ENCODE measurements around the gene DSCAML1. TPM values are rescaled to one million over a fixed set of nuclear protein-coding genes. Genes with fewer than 3 reads are reported as not detected.

The DSCAML1 gene
- 10.1 and 10.2 TPM in 2 replicates for total RNA-seq

GRCh38 chr11:117796872-117797529 lies at the start of gene DSCAML1:
Gene DSCAML1, minus strand, starts transcription at chr11:117797216. Its CDS starts 137 bp downstream, at chr11:117797079.
- no peak for DNase-seq (ENCODE audit: low read depth)

GRCh38 chr11:117843666-117844484 lies 46.9 kb upstream of the DSCAML1 start:
- peak; percentile 60 for DNase-seq (ENCODE audit: low read depth)

GRCh38 chr11:117842131-117842941 lies 45.3 kb upstream of the DSCAML1 start:
- peak; percentile 59 for DNase-seq (ENCODE audit: low read depth)

GRCh38 chr11:117841551-117842031 lies 44.6 kb upstream of the DSCAML1 start:
- no peak for DNase-seq (ENCODE audit: low read depth)

- DNase-seq (ENCODE audit: low read depth): no peak
Measured at GRCh38 chr11:117840881-117841550, 44.0 kb upstream of the DSCAML1 start.

GRCh38 chr11:117839936-117840813 lies 43.2 kb upstream of the DSCAML1 start:
- DNase-seq (ENCODE audit: low read depth): no peak

GRCh38 chr11:117839380-117839881 lies 42.4 kb upstream of the DSCAML1 start:
- DNase-seq (ENCODE audit: low read depth): no peak

GRCh38 chr11:117838901-117839300 lies 41.9 kb upstream of the DSCAML1 start:
- no peak for DNase-seq (ENCODE audit: low read depth)

- DNase-seq (ENCODE audit: low read depth): no peak
Measured at GRCh38 chr11:117837791-117838190, 40.8 kb upstream of the DSCAML1 start.

GRCh38 chr11:117837070-117837776 lies 40.2 kb upstream of the DSCAML1 start:
- DNase-seq (ENCODE audit: low read depth): peak; percentile 60

GRCh38 chr11:117836077-117836960 lies 39.3 kb upstream of the DSCAML1 start:
- DNase-seq (ENCODE audit: low read depth): peak; percentile 61

GRCh38 chr11:117835576-117835975 lies 38.6 kb upstream of the DSCAML1 start:
- DNase-seq (ENCODE audit: low read depth): no peak

- DNase-seq (ENCODE audit: low read depth): no peak
Measured at GRCh38 chr11:117834838-117835443, 37.9 kb upstream of the DSCAML1 start.

GRCh38 chr11:117834068-117834810 lies 37.2 kb upstream of the DSCAML1 start:
- no peak for DNase-seq (ENCODE audit: low read depth)

- DNase-seq (ENCODE audit: low read depth): peak; percentile 92
Measured at GRCh38 chr11:117833401-117833891, 36.4 kb upstream of the DSCAML1 start.

GRCh38 chr11:117832511-117832910 lies 35.5 kb upstream of the DSCAML1 start:
- DNase-seq (ENCODE audit: low read depth): no peak

All from renal cortical epithelial cell (primary cell).